Esophagus muscularis mucosa (tissue), 3 donors: ENCODE data around the gene SDS.

Experiments
- POLR2A ChIP-seq: fragments of 450-650 bp; IDR thresholded peaks from one replicate; pipeline ENCODE4 v1.6.1; 2017; ENCODE audit warnings: antibody characterized with exemption, moderate library complexity, mild to moderate bottlenecking, low read depth
- TF ChIP-seq, protein P1 (sequence below), 3 experiments: fragments of 200-600 bp in 2 of 3; fragments of 450-650 bp in 1 of 3; sonication (generic) in 2 of 3; IDR thresholded peaks; one replicate each; pipeline ENCODE4 v1.5.1; 2017 to 2019; ENCODE audit warnings: antibody characterized with exemption in 3 of 3, mild to moderate bottlenecking in 2 of 3, moderate library complexity in 1 of 3

DNA sequence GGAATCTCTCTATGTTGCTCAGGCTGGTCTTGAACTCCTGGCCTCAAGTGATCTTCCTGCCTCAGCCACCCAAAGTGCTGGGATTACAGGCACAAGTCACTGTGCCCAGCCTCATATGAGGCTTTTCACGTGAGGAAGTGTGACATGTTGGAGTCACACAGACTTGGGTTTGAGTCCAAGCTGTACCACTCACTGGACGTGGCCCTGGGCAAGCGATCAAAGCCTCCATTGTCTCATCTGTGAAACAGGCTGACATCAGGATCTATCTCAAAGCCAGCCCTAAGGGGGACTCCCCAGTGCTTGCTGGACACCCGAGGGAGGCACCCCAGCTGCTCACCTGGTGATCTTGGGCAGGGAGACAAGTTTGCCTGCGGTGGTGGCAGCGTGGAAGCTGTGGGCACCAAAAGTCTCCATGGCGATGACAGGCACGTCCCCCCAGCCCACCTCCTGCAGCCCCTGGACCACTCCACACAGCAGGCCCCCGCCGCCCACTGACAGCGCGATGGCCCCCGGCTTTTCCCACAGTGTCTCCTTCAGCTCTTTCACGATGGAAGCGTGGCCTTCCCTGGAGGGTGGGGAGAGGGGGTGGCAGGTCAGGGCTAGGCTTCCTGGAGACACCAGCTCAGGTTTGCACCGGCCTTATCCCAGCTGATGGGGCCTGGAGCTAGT lies 6.7 kb downstream of the SDS start:
- no peak for TF ChIP-seq POLR2A
- TF ChIP-seq, protein P1, sequence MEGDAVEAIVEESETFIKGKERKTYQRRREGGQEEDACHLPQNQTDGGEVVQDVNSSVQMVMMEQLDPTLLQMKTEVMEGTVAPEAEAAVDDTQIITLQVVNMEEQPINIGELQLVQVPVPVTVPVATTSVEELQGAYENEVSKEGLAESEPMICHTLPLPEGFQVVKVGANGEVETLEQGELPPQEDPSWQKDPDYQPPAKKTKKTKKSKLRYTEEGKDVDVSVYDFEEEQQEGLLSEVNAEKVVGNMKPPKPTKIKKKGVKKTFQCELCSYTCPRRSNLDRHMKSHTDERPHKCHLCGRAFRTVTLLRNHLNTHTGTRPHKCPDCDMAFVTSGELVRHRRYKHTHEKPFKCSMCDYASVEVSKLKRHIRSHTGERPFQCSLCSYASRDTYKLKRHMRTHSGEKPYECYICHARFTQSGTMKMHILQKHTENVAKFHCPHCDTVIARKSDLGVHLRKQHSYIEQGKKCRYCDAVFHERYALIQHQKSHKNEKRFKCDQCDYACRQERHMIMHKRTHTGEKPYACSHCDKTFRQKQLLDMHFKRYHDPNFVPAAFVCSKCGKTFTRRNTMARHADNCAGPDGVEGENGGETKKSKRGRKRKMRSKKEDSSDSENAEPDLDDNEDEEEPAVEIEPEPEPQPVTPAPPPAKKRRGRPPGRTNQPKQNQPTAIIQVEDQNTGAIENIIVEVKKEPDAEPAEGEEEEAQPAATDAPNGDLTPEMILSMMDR (IDR thresholded peaks at IDR 0.05): no peak
